Ecto neural progenitor cell (in vitro differentiated cells): Measurements from ENCODE around the gene FBXO42.
A peak's percentile ranks its signal among the peaks of the same experiment; 100 is the strongest.

Experiments used
- DNase-seq: peaks from one replicate; pipeline ENCODE4 v3.0.0-alpha.2; 2018; ENCODE audit warnings: low spot score

Gene FBXO42

DNA sequence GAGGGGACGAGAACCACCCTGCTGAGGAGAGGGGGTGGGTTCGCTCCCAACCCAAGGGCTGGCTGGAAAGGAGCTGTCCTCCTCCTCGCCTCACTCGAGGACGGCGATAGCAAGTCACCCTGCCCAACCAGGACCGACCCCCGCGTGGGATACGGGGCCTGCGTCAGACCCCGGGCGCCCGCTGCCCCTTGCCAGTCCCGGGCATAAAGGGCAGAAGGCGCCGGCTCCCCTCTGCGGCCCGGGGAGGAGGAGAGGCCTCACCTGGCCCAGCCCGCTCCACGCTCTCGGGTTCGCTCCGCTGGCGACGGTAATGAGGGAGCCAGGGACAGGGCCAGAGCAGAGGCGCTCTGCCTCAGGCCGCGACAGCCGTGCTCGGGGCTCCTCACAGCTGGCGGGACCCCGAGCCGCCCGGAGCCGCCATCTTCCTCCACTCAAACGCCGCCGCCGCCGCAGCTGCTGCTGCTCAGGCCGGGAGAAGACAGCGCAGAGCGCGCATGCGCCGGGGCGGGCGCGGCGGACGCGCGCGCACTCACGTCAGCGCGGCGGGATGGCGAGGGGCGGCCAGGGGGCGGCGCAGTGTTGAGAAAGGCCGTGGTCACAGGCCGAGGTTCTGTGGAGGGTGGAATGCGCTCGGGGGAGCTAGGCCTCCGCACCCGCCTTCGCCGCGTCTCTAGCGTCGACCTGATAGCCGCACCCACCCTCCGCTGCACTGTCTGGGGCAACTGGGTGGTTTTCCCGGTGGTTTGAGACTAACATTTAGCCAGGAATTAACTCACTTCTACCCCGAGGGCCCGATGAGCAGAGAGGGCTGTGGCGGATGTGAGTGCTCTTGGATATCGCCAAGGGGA lies at the start of gene FBXO42:
Gene FBXO42, minus strand, starts transcription at position 487 of the 848 bp plus-strand sequence. CDS start 37,062 bp downstream, outside the sequence.
- peak; percentile 97 for DNase-seq

DNA sequence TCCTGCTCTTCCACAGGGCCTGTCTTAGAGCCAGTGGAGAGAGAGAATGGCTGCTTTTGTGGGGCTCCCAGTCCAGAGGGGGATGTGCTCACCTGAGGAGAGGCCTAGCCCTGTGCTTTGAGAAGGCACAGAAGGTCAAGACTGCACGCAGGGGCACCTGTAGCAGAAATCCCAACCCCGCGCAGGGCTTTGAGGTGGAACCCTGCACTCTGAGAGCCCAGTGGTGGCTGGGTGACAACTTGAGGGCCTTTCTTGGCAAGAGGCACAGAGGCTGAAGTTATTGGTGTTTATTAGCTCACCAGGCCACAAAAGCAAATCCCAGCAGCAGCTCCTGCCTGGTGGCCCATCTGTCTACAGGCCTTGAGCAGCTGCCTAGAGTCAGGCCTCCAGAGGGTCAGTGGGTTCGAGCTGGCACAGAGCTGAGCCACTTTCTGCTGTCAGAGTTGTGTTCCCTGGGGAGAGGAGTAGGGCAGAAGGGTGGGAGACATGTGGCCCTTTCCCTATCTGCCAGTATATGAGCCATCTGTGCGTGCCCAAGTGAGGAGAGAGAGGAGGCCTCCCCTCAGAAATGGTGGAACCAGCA lies 46.2 kb upstream of the FBXO42 start:
- no peak for DNase-seq

DNA sequence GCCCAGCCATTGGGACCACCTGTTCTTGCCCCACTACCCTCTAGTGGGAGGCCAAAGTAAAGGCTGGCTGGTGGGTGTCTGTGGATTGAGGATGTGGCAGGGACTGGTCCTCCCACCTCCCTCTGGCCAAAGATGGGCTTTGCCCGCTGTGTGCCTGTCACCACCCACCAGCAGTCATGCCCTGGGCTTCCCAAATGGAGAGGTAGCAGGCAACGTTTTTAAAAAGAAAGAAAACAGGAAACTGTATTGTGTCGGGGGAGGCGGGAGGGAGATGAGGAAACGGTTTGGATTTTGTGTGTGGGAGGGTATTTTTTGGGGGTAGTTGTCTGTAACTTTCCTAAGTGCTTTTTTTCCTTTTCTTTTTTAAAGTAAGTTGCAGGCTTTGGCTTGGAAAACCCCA lies 44.8 kb upstream of the FBXO42 start:
- DNase-seq, result no peak

DNA sequence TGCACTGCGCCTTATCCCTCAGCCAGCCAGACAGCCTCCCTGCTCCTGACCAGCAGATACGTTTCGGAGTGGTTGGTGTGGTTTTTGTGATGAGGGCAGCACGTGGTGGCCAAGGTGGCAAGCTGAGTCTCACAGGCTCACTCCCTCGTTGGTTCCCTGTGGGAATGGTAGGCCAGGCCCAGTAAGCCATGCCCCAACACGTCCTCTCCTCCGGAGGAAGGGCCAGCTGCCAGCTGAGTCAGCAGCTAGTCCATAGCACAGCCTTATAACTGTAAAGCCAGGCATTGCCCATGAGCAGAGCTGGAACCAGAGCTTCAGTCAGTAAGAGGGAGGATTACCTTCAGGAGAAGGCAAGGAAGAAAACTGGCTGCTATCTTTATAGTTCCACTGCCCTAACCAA lies 44.3 kb upstream of the FBXO42 start:
- no peak for DNase-seq

DNA sequence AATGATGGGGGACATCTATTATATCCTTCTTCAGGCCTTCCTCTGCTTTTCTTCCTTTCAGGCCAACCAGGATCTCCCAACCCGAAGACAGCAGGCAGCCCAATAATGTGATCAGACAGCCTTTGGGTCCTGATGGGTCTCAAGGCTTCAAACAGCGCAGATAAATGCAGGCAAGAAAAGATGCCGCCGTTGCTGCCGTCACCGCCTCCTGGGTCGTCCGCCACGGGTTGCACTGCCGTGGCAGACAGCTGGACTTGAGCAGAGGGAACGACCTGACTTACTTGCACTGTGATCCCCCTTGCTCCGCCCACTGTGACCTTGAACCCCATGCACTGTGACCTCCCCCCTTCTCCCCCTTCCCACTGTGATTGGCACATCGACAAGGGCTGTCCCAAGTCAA lies 42.7 kb upstream of the FBXO42 start:
- DNase-seq, result no peak

DNA sequence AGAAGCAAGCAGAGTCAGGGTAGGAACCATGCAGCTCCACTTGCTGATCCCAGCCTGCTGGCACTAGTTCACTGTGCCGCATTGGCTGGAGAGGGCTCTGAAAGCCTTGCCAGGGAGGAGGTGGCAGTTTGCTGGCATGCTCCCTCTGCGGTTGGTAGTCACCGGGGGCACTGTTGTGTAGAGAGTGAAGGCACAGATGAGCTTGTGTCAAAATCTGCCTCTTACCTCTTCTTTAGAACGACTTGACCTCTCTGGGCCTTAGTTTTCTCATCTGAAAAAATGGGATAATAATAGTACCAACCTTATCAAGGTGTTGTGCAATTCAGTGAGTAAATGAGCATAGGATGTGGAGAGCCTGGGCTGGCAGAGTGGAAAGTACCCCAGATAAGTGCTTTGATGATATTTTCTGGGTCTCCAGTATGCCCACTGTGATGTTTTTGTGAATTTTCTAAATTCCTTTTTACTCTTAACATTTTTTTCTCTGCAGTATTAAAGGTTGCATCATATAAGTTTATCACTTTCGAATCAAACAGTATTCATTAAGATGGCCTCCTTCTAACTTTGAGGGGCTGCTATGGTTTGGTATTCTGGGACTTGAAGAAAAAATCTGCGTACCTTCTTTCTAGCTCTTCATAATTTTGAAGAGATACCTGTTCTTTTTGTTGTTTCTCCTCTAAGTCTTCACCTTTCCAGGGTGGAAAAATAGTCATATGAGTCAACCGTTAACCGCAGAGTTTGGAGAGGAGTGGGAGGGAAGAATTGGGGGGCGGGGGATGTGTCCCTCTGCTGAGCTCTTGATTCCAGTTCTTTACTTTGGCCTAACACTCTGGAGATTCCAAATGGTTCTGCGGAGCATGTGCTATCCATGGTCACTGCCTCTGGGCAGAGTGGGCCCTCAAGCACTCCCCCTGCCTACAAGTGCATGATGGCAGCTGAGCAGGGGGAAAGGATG lies 41.6 kb upstream of the FBXO42 start:
- no peak for DNase-seq

DNA sequence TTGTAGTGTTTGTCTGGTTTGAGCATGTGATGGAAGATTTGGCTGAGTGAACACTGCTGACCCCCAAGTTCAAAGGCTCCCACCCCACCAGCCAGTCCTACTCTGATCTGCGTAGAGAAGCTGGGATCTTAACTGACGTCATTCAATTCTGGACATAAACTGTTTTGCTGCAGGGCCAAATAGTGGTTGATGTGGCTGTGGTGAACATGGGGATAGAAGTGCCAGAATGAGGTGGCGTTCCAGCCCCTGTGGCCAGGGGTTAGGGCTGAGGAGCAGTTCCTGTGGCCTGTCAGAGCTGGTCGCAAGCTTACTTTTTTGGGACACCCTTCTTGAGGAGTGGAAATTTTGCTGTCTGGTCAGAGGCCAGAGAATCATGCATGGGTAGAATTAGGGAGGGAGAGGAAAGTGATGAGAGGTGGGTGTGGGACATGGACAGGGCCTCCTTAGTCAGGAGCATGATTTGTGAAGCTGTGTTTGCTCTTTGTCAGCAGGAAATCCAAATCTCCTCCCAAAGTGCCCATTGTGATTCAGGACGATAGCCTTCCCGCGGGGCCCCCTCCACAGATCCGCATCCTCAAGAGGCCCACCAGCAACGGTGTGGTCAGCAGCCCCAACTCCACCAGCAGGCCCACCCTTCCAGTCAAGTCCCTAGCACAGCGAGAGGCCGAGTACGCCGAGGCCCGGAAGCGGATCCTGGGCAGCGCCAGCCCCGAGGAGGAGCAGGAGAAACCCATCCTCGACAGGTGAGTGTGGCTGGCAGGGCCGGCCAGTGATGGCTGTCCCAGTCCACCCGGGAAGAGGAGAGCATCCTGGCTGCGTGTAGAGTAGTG lies 40.7 kb upstream of the FBXO42 start:
- no peak for DNase-seq

DNA sequence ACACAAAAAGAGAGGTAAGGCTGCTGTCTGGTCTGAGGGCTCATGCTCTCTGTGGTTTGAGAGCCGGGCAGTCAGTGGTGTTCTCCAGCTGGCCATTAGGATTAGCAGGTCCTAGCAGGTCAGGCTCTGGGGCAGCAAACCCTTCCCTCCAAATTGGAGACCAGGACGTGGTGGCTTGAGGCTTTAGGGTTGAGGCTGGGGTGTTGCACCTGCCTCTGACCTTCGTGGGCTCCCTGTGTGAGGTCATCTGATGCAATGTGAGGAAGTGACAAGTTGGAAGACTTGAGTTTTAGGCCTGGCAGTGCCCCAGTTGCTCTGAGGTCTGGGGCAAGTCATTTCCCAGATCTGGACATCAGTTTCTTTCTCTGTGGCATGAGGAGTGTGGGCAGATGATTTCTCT lies 39.1 kb upstream of the FBXO42 start:
- no peak for DNase-seq

DNA sequence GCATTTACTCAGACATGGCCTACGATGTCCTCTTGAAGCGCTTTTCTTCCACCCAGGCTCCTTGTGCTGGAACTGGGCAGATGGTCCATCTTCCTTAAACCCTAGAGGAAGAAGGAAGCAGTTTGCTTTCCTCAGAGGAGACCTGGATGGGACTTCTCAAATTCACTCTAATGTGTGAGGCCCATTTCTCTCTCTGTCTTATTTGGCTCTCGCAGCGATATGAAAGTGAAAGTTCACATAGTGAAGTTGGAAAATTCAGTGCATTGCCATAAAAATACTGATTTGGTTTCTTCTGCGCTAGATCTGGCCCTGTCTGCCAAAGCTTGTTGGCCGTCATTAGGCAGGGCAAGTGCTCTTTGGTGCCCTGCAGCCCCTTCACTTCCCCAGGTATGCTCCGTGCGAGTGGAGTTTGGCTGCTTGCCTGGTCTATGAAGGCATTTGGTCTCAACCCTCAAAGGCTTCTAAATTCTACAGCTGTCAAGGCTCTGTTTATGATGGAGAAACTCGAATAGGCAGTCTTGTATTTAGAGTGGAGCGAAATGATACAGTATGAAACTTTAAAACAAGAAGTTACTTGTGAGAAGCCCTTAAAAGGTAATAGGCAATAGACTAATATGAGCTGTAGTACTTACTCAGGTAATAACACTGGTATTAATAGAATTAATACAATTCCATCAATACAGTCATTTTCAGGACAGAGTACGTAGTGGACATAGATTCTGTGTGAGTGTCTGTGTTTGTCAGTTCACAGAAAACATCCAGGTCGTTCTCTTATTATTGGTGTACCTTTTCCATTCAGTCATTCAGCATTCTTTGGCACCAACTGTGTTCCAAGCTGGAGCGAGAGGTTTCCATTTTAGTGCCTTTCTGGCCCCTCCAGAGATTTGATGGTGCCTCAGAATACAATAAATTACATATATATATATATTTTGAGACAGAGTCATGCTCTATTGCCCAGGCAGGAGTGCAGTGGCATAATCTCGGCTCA lies 35.2 kb upstream of the FBXO42 start:
- DNase-seq, result no peak

DNA sequence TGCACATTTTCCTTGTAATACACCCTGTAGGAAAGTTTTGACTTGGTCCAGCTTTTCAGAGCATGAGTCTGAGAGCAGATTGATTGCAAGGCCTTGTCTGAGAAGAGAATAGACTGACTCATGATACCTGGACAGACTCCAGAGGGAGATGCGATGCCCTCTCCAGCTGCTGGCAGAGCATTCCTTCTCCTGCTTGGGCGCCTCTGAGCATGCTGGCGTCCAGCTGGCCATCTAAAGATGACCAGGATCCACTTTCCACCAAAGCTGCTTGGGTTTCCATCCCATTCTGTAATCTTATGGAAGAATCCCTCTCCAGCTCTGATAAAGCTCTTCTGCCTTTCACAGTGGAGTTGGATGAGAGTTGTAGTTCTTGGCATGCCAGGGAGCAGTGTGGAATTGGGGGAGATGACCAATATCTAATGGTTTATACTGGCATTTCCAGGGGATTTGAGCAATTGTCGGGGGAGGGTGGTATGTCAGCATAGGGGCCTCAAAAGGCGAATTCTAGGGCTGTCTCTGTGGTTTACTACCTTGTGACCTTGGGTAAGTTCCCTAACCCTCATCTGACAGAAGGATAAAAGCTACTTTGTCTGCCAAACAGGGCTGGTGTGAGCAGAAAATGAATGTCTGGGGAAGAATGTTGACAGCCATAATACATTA lies 34.3 kb upstream of the FBXO42 start:
- no peak for DNase-seq

DNA sequence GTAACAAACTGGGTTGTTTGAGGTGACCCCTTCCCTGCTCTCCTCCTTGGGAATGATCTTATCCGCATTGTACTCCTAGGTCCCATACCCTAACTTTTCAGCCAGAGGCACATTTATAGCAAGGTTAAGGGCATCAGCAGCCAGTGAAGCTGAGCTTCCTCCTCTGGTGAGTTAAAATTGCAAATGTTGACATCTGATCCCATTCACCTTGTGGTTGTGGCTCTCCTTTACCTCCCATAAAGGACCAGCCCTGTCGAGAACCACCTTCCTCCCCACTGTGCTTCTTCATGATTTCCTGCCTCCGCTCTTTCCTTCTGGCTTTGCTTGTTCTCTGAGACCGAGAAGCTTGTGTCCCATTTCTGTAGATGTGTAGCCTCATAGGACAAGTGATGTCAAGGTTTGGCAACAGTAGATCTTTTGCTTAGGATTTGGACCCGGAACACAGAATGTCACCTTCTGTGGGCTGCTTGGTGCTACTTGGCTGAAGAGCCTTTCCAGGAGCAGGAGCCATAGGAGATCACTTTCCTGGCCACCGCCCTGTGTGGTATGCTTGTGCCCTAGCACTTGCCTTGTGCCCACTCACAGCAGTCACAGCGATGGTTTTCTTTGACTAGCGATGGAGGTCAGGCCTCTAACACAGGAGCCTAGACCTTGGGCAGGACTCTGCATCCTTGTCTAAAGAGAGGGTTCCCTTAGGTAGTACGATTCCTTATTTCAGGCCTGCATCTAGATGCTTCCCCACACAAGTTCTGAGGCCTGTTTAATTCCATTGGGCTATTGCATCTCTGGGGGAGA lies 33.6 kb upstream of the FBXO42 start:
- DNase-seq, result no peak

DNA sequence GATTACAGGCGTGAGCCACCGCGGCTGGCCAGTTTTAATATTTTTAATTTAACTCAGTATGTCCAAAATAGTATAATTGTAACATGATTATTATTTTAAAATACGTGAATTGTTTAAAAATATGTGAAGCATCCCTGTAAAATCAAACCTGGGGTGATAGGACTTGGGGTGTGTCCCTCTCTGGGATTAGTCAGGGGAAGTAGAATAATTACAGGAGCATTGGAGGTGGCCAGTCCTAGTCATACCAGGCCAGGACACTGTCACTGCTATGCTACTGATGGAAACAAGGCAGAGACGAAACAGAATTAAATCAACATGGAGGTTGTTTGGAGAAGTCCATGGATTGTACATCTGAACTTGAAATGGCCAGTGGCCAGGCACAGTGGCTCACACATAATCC lies 31.6 kb upstream of the FBXO42 start:
- DNase-seq, result no peak

DNA sequence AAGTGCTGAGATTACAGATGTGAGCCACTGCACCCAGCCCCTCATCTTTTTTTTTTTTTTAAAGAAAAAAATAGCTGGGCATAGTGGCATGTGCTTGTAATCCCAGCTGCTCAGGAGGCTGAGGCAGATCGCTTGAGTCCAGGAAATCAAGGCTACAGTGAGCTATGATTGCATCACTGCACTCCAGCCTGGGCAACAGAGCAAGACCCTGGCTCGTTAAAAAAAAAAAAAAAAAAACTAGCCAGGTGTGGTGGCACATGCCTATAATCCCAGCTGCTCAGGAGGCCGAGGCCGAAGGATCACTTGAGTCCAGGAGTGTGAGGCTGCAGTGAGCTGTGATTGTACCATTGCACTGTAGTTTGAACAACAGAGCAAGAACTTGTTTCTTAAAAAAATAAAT lies 28.6 kb upstream of the FBXO42 start:
- DNase-seq, result no peak

DNA sequence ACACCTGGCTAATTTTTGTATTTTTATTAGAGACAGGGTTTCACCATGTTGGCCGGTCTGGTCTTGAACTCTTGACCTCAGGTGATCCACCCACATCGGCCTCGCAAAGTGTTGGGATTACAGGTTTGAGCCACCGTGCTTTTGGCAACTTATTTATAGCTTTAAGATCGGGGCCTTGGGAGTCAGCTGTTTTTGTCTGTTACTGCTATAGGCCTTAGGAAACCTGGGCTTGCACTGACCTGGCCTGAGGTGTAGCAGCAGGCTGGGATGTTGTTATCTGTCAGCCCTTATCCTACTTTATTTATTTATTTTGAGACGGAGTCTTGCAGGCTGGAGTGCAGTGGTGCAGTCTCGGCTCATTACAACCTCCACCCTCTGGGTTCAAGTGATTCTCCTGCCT lies 26.2 kb upstream of the FBXO42 start:
- DNase-seq, result no peak

DNA sequence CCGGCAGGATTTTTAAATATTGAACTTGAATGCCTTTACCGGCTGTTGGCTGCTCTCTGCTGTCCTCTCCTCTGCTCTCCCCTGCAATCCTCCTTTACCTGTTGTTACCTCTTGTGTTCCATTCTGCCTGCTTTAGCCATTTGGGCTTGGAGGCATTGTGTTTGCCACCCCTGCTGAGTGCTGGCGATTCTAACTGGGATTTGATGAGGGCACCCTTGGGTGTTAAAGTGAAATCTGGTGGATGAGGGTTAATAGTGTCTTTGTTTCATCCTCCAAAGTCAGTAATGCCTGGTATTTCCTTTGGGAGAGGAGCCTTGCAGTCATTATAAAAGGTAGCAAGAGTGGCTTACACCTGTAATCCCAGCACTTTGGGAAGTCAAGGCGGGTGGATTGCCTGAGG lies 24.7 kb upstream of the FBXO42 start:
- DNase-seq, result no peak

DNA sequence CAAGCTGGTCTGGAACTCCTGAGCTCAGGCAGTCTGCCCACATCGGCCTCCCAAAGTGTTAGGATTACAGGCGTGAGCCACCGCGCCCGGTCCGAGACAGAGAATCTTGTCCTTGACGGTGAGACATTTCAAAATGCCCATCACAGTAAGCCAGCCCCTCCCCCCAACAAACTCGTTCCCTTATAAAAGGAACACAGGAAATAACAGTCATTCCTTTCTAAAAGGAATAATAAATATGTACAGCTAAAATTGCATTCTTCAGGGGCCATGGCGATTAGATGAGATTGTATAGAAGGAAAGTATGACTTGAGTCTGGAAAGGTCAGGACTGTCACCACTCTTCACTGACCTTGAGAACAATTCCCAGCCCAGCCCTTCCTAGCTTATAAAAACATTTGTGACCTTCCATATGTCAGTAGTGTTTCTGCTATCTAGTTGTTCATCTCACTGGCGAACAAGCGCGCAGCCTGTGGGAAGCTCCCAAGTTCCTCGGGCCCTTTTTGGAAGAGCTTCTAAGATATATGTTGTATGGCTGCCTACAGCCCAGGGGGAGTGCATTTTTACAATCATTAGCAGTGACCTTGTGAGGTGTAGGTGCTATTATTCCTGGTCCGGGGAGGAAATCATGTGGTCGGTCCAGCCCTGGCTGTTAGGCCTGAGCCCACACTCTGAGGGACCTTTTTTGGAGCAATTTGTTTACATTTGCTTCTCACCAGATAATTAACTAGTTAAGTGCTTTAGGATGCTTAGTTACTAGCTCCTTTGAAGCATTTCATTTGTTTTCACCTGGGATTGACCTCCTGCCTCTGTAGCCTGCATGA lies 23.5 kb upstream of the FBXO42 start:
- DNase-seq, result no peak

DNA sequence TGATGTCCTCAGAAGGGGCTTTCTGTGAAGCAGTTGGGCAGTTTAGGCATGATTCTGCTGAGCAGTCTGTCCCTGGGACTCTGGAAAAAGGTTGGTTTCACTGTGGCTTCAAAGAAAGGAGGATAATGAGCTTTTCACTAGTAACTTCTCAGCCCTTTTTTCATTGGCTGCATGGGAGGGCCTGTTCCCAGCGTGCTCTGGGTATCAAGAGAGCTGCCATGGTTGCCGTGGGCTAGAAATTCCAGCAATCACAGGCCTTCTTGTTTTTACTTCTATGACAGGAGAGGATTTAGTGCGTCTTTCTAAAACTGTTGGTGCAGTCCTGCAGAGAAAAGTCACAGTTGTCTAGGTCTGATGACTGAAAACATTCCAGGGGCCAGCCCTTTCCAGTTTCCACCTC lies 22.0 kb upstream of the FBXO42 start:
- no peak for DNase-seq
